ENCODE measurements around the gene UFD1. TPM values are rescaled to one million over a fixed set of nuclear protein-coding genes. Genes with fewer than 3 reads are reported as not detected.

UFD1 gene
- total and polyA plus RNA-seq, 2 of the 13 experiments (the other 11 are each of a cell fraction or from before 2014, with no cell fraction given), result 47.9 to 51.1 TPM

GRCh38 chr22:19479355-19480172, 571 bp upstream of the UFD1 start, which contains the start of gene CDC45 (continued):
- TF ChIP-seq ZNF564 (CRISPR knock-in tag; IDR thresholded peaks at IDR 0.05) (no peak), ZNF883 (CRISPR knock-in tag; IDR thresholded peaks at IDR 0.05; ENCODE audit: not compliant biosample characterization) (no peak), GFI1 (CRISPR knock-in tag; IDR thresholded peaks at IDR 0.05; ENCODE audit: borderline replicate concordance) (no peak), ZNF619 (CRISPR knock-in tag; IDR thresholded peaks at IDR 0.05) (no peak), ZSCAN9 (CRISPR knock-in tag; IDR thresholded peaks at IDR 0.05; ENCODE audit: borderline replicate concordance) (no peak; the same call in 1 of the 2 replicates), CENPX (CRISPR knock-in tag; IDR thresholded peaks at IDR 0.05) (no peak), DZIP1 (CRISPR knock-in tag; IDR thresholded peaks at IDR 0.05) (no peak), ZNF10 (CRISPR knock-in tag; IDR thresholded peaks at IDR 0.05; ENCODE audit: borderline replicate concordance, low read depth) (no peak), FOXM1 (CRISPR knock-in tag; IDR thresholded peaks at IDR 0.05) (no peak), ZNF768 (CRISPR knock-in tag; IDR thresholded peaks at IDR 0.05) (0 out of 2 replicates have a peak, but pooled peaks have one; percentile 20), RCOR2 (CRISPR knock-in tag; IDR thresholded peaks at IDR 0.05) (no peak), SP4 (CRISPR knock-in tag; IDR thresholded peaks at IDR 0.05) (no peak), FOSL1 (CRISPR knock-in tag; IDR thresholded peaks at IDR 0.05; ENCODE audit: borderline replicate concordance) (no peak), MBD4 (IDR thresholded peaks at IDR 0.05; ENCODE audit: borderline replicate concordance, low read length) (no peak), CCDC6 (CRISPR knock-in tag; IDR thresholded peaks at IDR 0.05) (no peak)
- TF ChIP-seq, protein P1, sequence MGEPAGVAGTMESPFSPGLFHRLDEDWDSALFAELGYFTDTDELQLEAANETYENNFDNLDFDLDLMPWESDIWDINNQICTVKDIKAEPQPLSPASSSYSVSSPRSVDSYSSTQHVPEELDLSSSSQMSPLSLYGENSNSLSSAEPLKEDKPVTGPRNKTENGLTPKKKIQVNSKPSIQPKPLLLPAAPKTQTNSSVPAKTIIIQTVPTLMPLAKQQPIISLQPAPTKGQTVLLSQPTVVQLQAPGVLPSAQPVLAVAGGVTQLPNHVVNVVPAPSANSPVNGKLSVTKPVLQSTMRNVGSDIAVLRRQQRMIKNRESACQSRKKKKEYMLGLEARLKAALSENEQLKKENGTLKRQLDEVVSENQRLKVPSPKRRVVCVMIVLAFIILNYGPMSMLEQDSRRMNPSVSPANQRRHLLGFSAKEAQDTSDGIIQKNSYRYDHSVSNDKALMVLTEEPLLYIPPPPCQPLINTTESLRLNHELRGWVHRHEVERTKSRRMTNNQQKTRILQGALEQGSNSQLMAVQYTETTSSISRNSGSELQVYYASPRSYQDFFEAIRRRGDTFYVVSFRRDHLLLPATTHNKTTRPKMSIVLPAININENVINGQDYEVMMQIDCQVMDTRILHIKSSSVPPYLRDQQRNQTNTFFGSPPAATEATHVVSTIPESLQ (CRISPR knock-in tag; conservative IDR thresholded peaks at IDR 0.05), result no peak
- TF ChIP-seq, protein P2, sequence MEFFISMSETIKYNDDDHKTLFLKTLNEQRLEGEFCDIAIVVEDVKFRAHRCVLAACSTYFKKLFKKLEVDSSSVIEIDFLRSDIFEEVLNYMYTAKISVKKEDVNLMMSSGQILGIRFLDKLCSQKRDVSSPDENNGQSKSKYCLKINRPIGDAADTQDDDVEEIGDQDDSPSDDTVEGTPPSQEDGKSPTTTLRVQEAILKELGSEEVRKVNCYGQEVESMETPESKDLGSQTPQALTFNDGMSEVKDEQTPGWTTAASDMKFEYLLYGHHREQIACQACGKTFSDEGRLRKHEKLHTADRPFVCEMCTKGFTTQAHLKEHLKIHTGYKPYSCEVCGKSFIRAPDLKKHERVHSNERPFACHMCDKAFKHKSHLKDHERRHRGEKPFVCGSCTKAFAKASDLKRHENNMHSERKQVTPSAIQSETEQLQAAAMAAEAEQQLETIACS (CRISPR knock-in tag; IDR thresholded peaks at IDR 0.05), result no peak
- TF ChIP-seq, protein P3, sequence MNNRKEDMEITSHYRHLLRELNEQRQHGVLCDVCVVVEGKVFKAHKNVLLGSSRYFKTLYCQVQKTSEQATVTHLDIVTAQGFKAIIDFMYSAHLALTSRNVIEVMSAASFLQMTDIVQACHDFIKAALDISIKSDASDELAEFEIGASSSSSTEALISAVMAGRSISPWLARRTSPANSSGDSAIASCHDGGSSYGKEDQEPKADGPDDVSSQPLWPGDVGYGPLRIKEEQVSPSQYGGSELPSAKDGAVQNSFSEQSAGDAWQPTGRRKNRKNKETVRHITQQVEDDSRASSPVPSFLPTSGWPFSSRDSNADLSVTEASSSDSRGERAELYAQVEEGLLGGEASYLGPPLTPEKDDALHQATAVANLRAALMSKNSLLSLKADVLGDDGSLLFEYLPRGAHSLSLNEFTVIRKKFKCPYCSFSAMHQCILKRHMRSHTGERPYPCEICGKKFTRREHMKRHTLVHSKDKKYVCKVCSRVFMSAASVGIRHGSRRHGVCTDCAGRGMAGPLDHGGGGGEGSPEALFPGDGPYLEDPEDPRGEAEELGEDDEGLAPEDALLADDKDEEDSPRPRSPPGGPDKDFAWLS (CRISPR knock-in tag; IDR thresholded peaks at IDR 0.05; ENCODE audit: borderline replicate concordance), result no peak
- TF ChIP-seq, protein P4, sequence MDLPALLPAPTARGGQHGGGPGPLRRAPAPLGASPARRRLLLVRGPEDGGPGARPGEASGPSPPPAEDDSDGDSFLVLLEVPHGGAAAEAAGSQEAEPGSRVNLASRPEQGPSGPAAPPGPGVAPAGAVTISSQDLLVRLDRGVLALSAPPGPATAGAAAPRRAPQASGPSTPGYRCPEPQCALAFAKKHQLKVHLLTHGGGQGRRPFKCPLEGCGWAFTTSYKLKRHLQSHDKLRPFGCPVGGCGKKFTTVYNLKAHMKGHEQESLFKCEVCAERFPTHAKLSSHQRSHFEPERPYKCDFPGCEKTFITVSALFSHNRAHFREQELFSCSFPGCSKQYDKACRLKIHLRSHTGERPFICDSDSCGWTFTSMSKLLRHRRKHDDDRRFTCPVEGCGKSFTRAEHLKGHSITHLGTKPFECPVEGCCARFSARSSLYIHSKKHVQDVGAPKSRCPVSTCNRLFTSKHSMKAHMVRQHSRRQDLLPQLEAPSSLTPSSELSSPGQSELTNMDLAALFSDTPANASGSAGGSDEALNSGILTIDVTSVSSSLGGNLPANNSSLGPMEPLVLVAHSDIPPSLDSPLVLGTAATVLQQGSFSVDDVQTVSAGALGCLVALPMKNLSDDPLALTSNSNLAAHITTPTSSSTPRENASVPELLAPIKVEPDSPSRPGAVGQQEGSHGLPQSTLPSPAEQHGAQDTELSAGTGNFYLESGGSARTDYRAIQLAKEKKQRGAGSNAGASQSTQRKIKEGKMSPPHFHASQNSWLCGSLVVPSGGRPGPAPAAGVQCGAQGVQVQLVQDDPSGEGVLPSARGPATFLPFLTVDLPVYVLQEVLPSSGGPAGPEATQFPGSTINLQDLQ (CRISPR knock-in tag; IDR thresholded peaks at IDR 0.05), result no peak

All from HepG2 (cell line).